NCI-H82 (cell line): ENCODE measurements around the gene ZC3H12D.
"Not testable (repeated sequence)": the region's sequence is repeated elsewhere in the genome, so short reads cannot be mapped to it uniquely, and the experiment has no call there.

Experiments
- DNase-seq: peaks from one replicate; lab custom pipeline; 2025; lab: John Stamatoyannopoulos, UW

ZC3H12D gene

DNA sequence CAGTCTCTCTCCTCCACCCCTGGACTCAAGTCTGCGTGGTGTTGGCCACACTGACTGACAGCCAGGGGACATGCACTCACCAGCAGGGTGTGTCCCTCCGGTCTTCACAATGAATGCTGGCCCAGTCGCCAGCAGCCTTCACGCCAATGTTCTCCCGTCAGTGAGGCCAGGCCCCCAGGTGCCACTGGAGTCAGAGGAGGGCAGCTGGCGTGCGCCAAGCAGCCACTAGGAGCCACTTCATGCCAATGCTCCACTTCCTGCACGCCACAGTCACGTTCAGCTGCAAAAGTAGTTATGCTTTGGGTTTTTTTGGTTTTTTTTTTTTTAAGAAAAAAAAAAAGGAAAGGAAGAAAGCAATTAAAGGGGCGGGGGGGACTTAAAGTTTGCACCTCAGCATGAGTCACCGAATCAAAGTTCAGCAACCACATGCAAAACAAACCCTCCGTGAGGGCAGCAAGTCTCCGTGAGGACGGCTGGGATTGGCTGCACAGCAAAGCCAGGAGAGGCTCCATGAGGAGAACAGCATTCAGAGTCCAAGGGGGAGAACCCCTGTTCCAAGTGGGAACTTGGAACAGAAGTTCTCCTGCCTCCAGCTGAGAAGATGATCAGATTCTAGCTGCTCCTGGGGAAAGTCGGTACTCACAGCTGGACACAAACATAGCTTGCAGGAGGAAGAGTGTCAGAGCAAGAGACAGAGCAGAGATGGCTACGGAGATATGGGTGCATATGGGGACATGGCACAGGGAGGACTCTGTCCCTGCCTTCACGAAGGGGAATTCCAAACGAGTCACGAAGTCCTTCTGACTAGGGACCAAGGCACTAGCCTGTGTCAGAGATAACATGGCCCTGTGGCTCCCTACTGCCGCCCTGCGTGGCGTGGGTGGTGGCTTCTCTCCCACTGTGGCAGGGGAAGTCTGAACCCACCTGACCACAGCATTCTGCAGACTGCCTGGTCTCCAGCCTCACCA is at the start of gene ZC3H12D:
TSS of gene ZC3H12D (minus strand) at position 282 of the 968 bp plus-strand sequence. CDS start 10,471 bp downstream, outside the sequence.
- DNase-seq, result no peak

DNA sequence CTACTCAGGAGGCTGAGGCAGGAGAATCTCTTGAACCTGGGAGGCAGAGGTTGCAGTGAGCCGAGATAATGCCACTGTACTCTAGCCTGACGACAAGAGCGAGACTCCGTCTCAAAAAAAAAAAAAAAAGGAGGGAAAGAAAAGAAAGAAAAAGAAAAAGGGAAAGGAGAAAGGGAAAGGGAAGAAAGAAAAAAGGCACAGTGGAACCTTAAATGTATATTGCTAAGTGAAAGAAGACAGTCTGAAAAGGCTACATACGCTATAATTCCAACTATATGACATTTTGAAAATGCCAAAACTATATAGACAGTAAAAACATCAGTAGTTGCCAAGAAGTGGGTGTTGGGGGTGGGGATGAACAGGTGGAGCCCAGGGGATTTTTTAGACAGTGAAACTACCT is 44.8 kb upstream of the ZC3H12D start:
- DNase-seq, result no peak

DNA sequence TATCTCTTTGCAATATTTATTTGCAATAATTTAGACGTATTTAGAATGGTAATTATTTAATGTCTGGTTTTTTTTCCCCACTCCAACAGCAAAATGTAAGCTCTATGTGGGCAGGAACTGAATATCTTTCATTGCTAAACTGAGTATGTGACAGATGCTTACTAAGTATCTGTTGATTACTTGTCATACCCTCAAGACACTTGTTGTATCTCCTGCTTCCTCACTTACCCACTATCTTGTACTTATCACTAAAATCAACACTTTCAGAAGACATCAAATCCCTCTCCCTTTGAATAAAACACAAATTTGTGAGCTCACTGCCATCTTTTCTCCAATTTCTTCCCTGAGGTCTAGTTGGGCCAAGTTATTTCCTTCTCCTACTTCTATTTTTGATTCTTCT is 30.7 kb upstream of the ZC3H12D start:
- DNase-seq, result no peak

DNA sequence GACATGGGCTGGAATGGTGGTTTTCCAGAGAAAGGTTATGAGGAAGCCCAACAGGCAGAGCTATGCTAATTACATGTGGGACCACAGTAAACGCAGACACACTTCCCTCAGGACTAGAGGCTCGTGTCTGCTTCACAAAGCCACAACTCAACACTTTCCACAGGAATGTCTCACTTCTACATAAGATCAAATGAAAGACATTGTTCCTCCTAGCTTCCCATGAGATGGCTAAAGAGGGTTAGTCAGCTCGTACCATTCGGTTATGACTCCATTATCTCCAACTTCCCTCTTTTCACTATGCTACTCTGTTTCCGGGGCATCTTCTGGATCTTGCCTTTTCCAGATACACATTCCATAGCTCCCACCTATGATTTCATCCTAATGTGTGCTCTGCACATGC is 29.1 kb upstream of the ZC3H12D start:
- DNase-seq, result no peak

DNA sequence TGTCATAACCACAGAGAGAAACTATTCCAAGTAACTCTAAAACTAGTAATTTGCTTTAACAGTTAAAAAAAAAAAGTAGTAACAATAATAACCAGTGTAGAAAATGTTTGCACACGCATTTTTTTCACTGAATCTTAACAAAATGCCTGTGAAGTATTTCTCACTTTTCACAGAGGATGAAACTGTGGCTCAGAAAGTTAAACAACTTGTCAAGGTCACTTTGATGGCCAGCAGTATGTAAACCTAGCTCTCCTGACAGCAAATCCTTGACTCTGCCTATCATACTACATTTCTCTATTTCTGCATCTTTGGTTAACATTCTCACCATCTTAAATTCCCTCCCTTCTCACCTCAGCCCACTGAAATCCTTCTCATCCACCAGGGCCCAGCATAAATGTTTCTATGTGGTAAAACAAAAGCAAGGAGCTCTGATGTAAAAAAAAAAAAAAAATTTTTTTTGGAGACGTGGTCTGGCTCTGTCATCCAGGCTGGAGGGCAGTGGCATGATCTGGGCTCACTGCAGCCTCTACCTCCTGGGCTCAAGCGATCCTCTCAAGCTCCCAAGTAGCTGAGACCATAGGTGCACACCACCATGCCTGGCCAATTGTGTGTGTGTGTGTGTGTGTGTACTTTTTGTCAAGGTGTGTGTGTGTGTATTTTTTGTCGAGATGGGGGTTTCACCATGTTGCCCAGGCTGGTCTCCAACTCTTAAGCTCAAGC is 26.1 kb upstream of the ZC3H12D start:
- no peak for DNase-seq

DNA sequence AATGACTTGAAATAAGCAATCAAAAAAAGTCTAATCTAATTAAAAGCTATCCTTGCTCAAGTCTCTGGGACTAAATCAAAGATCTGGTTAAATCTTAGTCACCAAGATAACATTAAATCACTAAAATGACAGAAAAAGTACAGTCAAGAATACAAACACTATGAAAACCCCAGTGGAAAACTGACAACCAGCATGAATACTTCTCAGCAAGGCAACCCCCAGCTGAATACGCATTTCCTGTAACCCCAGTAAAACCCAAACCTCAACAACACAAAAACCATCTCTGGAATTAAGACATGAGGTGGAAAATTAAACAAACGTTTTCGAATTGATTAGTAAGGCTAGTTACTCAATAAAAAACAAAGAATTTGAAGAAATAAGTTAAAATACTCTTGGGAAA is 23.7 kb upstream of the ZC3H12D start:
- no peak for DNase-seq

DNA sequence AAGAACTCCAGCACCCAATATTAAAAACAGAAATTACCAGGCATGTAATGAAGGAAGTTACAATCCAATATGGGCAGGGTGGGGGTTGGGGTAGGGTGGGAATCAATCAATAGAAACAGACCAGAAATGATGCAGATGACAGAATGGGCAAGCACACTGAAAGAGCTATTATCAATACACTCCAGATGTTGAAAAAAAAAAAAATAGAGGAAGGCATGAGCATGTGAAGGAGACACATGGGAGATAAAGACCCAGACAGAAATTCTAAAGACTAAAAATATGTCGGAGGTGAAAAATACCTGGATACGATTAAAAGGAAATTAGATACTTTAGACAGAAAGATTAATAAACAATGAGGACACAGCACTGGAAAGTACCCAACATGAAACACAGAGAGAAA is 19.1 kb upstream of the ZC3H12D start:
- DNase-seq, result no peak

DNA sequence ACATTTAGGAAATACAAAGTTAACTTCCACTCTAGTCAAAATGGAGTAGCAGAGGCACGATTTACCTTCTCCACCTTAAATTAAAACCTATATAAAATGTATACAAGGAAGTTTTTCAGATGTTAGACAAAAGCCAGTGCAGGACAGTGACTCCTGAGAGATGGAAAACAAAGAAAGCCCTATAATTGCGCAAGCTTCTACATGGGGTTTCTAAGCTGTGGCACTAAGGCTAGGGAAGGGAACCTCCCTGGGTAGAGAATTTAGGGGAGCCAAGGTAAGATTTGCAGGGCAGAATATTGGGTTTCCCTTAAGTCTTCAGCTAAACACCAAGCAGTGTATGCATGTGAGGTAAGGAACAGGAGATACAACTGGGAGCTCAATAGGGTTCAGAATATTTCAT is 18.5 kb upstream of the ZC3H12D start:
- DNase-seq, result no peak

DNA sequence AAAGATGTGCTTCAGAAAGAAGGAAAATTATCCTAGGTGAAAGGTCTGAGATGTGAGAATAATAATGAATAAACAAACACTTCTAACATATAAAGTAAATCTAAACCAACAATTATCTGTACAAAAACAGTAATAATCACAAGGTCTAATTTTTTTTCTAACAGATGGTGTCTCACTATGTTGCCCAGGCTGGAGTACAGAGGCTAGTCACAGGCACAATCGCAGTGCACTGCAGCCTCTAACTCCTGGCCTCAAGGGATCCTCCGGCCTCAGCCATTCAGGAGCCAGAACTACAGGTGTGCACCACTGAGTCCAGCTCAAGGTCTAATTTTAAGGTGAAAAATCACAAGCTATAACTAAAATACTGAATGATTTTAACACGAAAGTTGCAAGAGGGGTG is 17.0 kb upstream of the ZC3H12D start:
- no peak for DNase-seq

DNA sequence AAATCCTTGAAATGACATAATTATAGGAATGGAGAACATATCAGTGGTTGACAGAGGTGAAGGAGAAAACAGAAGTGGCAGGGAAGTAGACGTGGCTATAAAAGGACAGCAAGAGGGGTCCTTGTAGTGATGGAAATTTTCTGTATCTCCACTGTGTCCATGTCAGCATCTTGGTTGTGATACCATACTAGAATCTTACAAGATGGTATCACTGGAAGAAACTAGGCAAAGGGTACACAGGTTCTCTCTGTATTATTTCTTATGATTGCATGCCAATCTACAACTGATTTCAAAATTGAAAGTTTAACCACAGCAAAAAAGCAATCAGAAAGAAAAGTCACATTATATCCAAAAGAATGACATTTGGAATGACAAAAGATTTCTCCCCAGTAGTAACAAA is 16.4 kb upstream of the ZC3H12D start:
- no peak for DNase-seq

DNA sequence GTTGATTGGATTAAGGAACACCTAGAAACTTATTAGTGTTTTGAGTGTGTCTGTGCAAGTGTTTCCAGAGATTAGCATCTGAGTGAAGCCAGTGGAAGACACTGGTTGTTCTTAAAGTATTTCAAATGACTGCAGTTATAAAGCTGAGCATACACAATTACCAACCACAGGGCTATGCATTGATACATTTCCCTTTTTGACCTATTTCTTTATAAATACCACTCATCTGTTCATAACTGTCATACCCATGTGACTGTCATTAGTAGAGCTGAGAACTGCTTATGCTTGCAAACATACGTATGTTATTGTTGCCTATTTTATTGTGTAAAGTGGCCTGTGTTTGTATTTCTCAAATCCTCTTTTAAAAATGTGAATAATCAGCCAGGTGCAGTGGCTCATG is 15.3 kb upstream of the ZC3H12D start:
- peak; percentile 47 for DNase-seq

DNA sequence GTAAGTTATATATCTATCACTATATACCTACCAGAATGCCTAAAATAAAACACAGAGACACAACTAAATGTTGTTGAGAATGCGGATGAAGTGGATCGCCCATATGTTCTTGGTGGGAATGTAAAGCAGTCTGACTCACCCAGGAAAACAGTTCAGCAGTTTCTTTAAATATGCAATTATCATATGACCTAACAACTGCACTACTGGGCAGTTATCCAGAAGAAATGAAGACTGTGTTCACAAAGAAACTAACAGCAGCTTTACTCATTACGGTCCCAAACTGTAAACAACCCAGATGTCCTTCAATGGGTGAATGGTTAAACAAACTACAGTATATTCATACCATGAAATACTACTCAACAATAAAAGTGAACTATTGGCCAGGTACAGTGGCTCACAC is 14.3 kb upstream of the ZC3H12D start:
- DNase-seq, result no peak

DNA sequence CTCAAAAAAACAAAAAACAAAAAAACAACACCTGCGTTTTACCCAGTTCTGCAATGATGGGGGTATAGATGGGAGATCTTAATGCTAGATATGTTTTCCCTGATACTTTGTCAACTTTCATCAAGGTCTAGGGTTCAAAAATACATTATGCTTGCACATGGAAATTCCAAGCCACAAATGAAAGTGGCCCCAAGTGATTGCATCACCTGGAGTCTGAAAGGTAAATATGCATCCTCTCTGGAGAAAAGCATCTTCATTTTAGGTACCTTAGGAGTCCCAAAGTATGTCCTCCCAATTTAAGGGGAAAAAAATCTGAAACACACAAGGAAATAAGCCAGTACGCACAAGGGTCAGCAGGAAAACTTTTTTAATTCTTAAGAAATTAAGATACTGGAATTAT is 12.6 kb upstream of the ZC3H12D start:
- no peak for DNase-seq

DNA sequence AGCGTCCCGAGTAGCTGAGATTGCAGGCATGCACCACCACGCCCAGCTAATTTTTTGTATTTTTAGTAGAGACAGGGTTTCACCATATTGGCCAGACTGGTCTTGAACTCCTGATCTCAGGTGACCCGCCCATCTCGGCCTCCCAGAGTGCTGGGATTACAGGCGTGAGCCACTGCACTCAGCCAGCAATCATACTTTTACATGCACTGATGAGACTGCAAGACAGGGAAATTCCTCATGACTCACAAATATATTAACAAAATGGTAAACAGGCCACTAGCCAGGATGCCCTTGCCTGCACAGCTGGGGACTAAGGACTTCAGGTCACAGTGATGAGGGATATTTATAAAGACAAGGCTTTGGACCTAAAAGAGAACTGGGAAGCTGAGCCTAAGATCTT is 11.8 kb upstream of the ZC3H12D start:
- not testable (repeated sequence) for DNase-seq

DNA sequence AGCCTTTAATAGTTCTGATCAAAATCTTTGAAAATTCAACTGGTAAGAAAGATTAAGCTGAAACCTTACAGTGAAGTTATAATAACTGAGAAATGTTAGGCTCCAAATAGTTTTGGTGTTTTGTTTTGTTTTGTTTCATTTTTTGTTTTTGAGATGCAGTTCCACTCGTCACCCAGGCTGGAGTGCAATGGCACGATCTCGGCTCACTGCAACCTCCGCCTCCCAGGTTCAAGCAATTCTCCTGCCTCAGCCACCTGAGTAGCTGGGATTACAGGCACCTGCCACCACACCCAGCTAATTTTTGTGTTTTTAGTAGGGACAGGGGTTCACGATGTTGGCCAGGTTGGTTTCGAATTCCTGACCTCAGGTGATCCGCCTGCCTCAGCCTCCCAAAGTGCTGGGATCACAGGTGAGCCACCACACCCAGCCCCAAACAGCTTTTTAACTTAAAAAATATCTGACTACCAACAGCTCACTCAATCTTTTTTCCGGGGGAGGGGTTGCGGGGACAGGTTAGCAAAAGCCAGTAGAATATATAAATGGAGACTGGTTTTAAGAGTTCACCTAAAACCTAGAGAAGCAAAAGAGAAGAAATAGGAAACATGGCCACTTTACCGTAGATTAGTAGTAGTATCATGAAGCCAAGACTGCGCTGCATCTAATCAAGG is 10.7 kb upstream of the ZC3H12D start:
- not testable (repeated sequence) for DNase-seq

DNA sequence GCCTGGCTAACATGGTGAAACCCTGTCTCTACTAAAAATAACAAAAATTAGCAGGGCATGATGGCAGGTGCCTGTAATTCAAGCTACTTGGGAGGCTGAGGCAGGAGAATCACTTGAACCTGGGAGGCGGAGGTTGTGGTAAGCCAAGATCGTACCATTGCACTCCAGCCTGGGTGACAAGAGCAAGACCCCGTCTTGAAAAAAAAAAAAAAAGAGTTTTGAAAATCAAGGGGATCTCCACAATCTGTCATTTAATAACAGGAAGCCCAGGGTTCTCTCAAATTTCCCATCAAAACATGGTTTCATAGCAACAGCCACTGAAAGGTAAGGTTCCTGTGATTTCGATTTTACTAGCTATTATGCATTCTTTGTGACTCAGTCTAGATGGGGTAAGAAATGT is 10.0 kb upstream of the ZC3H12D start:
- DNase-seq, result not testable (repeated sequence)

DNA sequence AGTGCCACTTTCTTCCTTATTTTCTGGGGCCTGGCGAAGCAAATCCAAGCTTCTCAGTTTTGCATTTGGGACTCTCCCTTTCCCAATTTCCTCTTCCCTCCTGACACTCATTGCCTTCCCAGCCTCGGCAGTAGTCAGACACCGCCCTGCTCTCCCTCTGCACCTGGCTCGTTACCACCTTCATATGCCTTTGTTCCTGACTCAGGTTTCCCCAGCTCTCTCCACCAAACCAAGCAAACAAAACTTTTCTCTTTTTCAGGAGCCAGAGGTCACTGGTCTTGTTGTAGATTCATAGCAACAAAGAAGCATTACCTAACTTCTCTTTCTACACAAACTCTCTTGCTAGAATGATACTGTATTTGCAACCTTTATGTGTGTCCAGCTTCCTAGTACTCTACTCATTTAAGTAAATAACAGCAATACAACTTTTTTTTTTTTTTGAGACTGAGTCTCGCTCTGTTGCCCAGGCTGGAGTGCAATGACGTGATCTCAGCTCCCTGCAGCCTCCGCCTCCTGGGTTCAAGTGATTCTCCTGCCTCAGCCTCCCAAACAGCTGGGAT is 9.0 kb upstream of the ZC3H12D start:
- DNase-seq, result no peak

DNA sequence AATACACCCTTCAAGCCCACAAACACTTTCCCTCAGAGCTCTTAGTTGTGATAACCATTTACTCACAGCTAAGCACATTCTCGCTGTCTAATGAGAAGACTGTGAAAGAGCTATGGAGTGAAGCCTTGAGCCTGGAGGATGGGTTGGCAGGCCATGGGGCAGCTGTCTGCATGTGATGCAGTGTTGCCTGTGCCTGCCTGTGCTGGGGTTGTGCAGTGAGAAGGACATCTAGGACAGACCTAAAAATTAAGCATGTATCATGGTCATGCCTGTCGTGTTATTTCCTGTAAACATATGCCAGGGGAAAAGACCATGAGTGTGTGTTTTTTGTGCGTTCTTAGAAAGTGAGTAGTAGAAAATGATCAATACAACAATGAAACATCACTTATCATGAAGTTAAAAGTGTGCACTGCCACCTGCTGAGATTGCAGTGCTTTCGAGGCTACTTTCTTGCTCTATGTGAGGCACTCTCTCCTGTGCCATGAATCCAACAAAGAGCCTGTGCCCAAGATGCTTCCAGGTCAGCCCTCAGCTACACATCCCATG is 8.1 kb upstream of the ZC3H12D start:
- no peak for DNase-seq

DNA sequence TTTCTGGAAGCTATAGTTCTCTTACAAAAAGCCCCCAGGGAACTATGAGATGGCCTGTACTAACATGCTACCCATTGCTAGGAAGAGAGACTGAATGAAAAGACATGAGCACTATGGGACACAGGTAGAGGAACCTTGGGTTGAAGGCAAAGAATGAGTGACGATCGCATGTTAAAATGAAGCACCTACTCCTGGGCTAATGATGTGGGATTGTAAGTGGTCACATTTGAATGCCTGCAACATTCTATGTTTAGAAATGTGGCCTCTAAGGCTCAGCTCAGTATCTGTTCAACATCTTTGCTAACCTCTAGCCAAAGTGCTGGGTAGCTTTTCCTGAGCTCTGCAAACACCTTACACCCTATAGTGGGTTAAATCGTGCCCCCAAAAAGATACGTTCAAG is 5.2 kb upstream of the ZC3H12D start:
- no peak for DNase-seq

DNA sequence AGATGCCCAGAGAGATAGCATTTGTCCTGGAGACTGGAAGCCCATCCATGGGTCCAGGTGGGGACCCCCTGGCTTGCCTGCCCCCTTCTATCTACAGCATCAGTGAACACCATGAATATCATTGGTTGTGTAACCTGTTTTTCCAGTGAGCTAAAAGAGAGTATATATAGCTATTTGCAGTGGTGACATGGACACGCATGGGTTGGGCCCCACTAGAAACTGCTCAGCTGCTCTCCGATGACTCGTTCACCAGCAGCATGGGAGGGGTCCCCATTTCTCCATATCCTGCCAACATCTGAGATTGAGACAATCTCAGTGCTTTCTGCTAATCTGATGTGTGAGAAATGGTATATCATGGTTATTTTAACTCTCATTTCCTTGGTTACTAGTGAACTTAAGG is 4.0 kb upstream of the ZC3H12D start:
- no peak for DNase-seq

DNA sequence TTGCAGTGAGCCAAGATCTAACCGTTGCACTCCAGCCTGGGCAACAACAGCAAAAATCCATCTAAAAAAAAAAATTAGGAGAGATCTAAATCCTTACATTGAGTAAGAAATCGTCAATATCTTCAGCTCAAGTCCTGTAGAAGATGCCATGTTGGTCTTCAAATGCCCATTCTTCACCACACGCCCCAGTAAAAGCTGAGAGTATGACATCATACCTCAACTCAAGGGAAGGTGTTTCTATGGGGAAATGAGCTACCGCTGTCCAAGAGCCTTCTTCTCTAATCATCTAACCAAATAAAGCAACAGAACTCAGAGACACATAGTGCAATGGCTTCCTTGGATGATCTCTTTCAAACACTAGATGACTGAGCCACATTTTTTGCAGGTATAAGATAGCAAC is 2.5 kb upstream of the ZC3H12D start:
- DNase-seq, result no peak
